Fibroblast of lung (primary cell): ENCODE data around the gene EPAS1. TPM values are rescaled to one million over a fixed set of nuclear protein-coding genes. Genes with fewer than 3 reads are reported as not detected.

ENCODE experiments used
- DNase-seq, 2 donors: peaks; one replicate each; pipeline versions ENCODE4 v3.0.0 to v3.0.0-alpha.2; 2010; ENCODE audit warnings: low read depth in 2 of 2
- H2AFZ ChIP-seq: 2 replicates; pipeline ENCODE4 v1.5.1; 2012; ENCODE audit warnings: low read length, control low read depth, inconsistent platforms
- H3K27ac ChIP-seq: 2 replicates; pipeline ENCODE4 v1.5.1; 2011; ENCODE audit warnings: low read length, control low read depth; ENCODE audit not compliant: insufficient read depth
- H3K27me3 ChIP-seq: 2 replicates; pipeline ENCODE4 v1.5.1; 2011; ENCODE audit warnings: mild to moderate bottlenecking, low read length; ENCODE audit not compliant: control insufficient read depth, insufficient read depth
- H3K36me3 ChIP-seq: 2 replicates; pipeline ENCODE4 v1.5.1; 2011; ENCODE audit warnings: low read length; ENCODE audit not compliant: control insufficient read depth, insufficient read depth
- H3K4me1 ChIP-seq: 2 replicates; pipeline ENCODE4 v1.5.1; 2011; ENCODE audit warnings: low read length; ENCODE audit not compliant: control insufficient read depth, insufficient read depth; ENCODE audit errors: extremely low read depth
- H3K4me2 ChIP-seq: 2 replicates; pipeline ENCODE4 v1.5.1; 2011; ENCODE audit warnings: low read length, control low read depth; ENCODE audit not compliant: insufficient read depth; ENCODE audit errors: extremely low read depth
- H3K4me3 ChIP-seq, 4 experiments: fragments of 200-600 bp in 1 of 4; sonication (generic) in 1 of 4; replicated peaks in 1 of 4; 2 replicates each; pipeline ENCODE4 v1.5.1; 2011 to 2016; ENCODE audit warnings: low read length in 4 of 4, low read depth in 3 of 4, mild to moderate bottlenecking in 3 of 4, control low read depth in 2 of 4, inconsistent platforms in 1 of 4, mixed read lengths in 1 of 4; ENCODE audit not compliant: insufficient read depth in 1 of 4; ENCODE audit errors: control extremely low read depth in 1 of 4
- H3K79me2 ChIP-seq: 2 replicates; pipeline ENCODE4 v1.5.1; 2012; ENCODE audit warnings: mild to moderate bottlenecking, low read length, inconsistent platforms; ENCODE audit not compliant: control insufficient read depth, insufficient read depth
- H3K9ac ChIP-seq: 2 replicates; pipeline ENCODE4 v1.5.1; 2011; ENCODE audit warnings: mild to moderate bottlenecking, low read length, control low read depth; ENCODE audit not compliant: insufficient read depth
- H3K9me3 ChIP-seq: 2 replicates; pipeline ENCODE4 v1.5.1; 2012; ENCODE audit warnings: low read depth, low read length; ENCODE audit not compliant: control insufficient read depth, insufficient read depth
- H4K20me1 ChIP-seq: 2 replicates; pipeline ENCODE4 v1.5.1; 2011; ENCODE audit warnings: low read length; ENCODE audit not compliant: control insufficient read depth, insufficient read depth; ENCODE audit errors: extremely low read depth
- EZH2 ChIP-seq: IDR thresholded peaks from 2 replicates; pipeline ENCODE4 v1.5.1; 2012; ENCODE audit warnings: low read length, control low read depth, mild to moderate bottlenecking; ENCODE audit errors: missing control alignments
- polyA plus RNA-seq, 2 donors: library from polyadenylated mRNA; depleted of rRNA in 1 of 2; stranded (reverse) in 1 of 2; unstranded in 1 of 2; fragments of >200 nt; gene quantifications; 2 replicates each; pipeline ENCODE4 v1.2.1, GENCODE V29; 2011 to 2012; ENCODE audit warnings: missing spikeins in 1 of 2
- total RNA-seq: library from RNA; depleted of rRNA; stranded (reverse); fragments of >200 nt; gene quantifications from 2 replicates; pipeline ENCODE4 v1.2.1, GENCODE V29; 2014
- TF ChIP-seq, protein P1 (sequence below), 2 donors: IDR thresholded peaks in 1 of 2; conservative IDR thresholded peaks in 1 of 2; 1 replicate in 1 of 2; 2 replicates in 1 of 2; pipeline ENCODE4 v1.5.1; 2011 to 2012; ENCODE audit warnings: low read length in 2 of 2, control low read depth in 1 of 2, inconsistent platforms in 1 of 2, low read depth in 1 of 2, mild to moderate bottlenecking in 1 of 2

The EPAS1 gene
- total and polyA plus RNA-seq, 2 donors (not counting 1 experiment from before 2014, with no cell fraction given) = 120 to 941 TPM

DNA sequence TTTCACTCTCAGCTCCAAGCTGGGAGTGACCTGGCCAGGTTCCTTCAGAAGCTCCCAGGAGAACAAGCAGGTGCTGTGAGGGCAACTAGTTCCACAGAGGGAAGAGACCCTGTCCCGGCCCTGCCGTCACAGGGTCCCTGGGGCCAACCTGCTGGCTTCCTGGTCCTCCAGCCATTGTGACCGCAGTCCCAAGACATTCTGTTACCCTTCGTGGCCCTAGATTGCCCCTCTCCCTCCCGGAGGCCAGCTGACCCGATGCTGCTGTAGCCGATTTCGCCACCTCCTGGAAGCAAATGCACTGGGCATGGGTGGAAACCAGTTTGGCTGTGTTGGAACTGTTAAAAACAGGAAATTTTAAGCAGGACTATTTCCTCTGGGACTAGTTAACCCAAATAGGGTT is 55.4 kb downstream of the EPAS1 start:
- H3K36me3 ChIP-seq = peaks cover 14% of the 10 kb centered on the region
- H3K27me3 ChIP-seq = no peaks in the 10 kb centered on the region
- no peak for DNase-seq
- H3K27ac ChIP-seq = no peak overlapping the region
- no peak for TF ChIP-seq EZH2
- TF ChIP-seq, protein P1, sequence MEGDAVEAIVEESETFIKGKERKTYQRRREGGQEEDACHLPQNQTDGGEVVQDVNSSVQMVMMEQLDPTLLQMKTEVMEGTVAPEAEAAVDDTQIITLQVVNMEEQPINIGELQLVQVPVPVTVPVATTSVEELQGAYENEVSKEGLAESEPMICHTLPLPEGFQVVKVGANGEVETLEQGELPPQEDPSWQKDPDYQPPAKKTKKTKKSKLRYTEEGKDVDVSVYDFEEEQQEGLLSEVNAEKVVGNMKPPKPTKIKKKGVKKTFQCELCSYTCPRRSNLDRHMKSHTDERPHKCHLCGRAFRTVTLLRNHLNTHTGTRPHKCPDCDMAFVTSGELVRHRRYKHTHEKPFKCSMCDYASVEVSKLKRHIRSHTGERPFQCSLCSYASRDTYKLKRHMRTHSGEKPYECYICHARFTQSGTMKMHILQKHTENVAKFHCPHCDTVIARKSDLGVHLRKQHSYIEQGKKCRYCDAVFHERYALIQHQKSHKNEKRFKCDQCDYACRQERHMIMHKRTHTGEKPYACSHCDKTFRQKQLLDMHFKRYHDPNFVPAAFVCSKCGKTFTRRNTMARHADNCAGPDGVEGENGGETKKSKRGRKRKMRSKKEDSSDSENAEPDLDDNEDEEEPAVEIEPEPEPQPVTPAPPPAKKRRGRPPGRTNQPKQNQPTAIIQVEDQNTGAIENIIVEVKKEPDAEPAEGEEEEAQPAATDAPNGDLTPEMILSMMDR (conservative IDR thresholded peaks at IDR 0.05 in 1 of 2, IDR thresholded peaks at IDR 0.05 in 1 of 2; ENCODE audit: low read depth in 1 of 2, low read length in 2 of 2) = no peak
- no peaks in the 10 kb centered on the region for H3K9me3 ChIP-seq
- H3K4me3 ChIP-seq = no peak overlapping the region
- peaks cover 2% of the 10 kb centered on the region for H3K4me1 ChIP-seq
- no peaks in the 10 kb centered on the region for H4K20me1 ChIP-seq
- no peak overlapping the region for H3K4me2 ChIP-seq
- no peaks in the 10 kb centered on the region for H3K79me2 ChIP-seq
- H2AFZ ChIP-seq = no peak overlapping the region
- H3K9ac ChIP-seq = no peak overlapping the region

DNA sequence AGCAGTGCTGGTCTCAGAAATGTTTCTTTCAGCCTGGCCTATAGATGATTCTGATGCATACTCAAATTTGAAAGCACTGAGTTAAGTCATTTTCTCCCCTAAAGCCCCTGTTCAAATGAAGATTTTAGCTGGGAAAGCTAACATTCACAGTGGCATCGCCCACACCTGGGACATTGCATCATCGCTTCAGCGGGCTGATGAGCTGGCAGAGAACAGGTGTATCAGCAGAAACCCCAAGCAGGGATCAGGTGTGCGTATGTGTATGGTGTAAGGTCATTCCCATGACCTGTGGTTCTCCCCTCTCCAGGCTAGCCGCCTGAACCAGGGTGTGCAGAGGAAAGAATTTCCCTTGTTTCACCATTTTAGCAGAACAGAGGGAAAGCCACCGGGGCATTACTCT is 56.3 kb downstream of the EPAS1 start:
- Histone ChIP-seq H3K4me2 (no peak overlapping the region), H3K27me3 (no peaks in the 10 kb centered on the region), H3K9me3 (no peaks in the 10 kb centered on the region), H3K4me1 (peaks cover 2% of the 10 kb centered on the region), H3K36me3 (peaks cover 12% of the 10 kb centered on the region), H3K4me3 (no peak overlapping the region), H4K20me1 (no peaks in the 10 kb centered on the region), H2AFZ (no peak overlapping the region), H3K27ac (no peak overlapping the region), H3K79me2 (no peaks in the 10 kb centered on the region), H3K9ac (no peak overlapping the region)
- TF ChIP-seq EZH2 = no peak
- TF ChIP-seq, protein P1 (conservative IDR thresholded peaks at IDR 0.05 in 1 of 2, IDR thresholded peaks at IDR 0.05 in 1 of 2; ENCODE audit: low read depth in 1 of 2, low read length in 2 of 2) = no peak
- no peak for DNase-seq

DNA sequence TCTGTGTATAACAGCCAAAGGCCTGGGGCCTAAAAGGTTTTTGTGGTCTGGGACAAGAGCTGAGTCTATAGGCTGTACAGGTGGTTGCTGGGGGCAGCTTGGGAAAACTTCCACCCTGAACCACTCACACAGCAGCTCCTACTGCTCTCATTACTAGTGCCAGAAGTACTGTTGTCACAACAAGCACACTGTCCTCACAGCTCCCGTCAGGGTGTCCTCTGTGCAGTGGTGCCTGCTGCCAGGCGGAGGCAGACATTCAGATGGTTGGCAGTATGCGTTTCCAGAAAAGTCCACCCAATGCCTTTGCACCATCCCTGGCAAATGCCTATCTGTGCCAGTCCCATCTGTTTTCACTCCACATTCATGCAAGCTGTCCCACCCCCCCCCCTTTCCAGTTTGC is 58.5 kb downstream of the EPAS1 start:
- no peak for DNase-seq
- Histone ChIP-seq H4K20me1 (no peaks in the 10 kb centered on the region), H3K4me2 (no peak overlapping the region), H3K9ac (no peak overlapping the region), H3K4me1 (peaks cover 2% of the 10 kb centered on the region), H3K79me2 (no peaks in the 10 kb centered on the region), H2AFZ (no peak overlapping the region), H3K4me3 (no peak overlapping the region), H3K9me3 (no peaks in the 10 kb centered on the region), H3K36me3 (peaks cover 16% of the 10 kb centered on the region), H3K27ac (no peak overlapping the region), H3K27me3 (no peaks in the 10 kb centered on the region)
- TF ChIP-seq EZH2 = no peak
- TF ChIP-seq, protein P1 (conservative IDR thresholded peaks at IDR 0.05 in 1 of 2, IDR thresholded peaks at IDR 0.05 in 1 of 2; ENCODE audit: low read depth in 1 of 2, low read length in 2 of 2) = no peak
